Heart right ventricle (tissue), 16 donors: ENCODE measurements around the gene MAB21L4. TPM values are rescaled to one million over a fixed set of nuclear protein-coding genes. Genes with fewer than 3 reads are reported as not detected.

ENCODE experiments used
- ATAC-seq, 8 donors: fragments of 200-7000 bp; cut with Tn5 transposase; one replicate each; pipeline ENCODE4 v1.9.1; 2020; ENCODE audit warnings: mild to moderate bottlenecking in 8 of 8, moderate library complexity in 8 of 8, moderate number of reproducible peaks in 1 of 8
- DNase-seq, 2 donors: peaks; one replicate each; pipeline ENCODE4 v3.0.0-alpha.2; 2020
- H3K27ac ChIP-seq, 10 donors: fragments of 200-600 bp; sonication (generic) in 2 of 10; one replicate each; pipeline versions ENCODE4 v1.5.0 to v1.8.0; 2020 to 2022; ENCODE audit warnings: mild to moderate bottlenecking in 3 of 10
- H3K27me3 ChIP-seq, 7 donors: fragments of 200-600 bp; one replicate each; pipeline ENCODE4 v1.8.0; 2021 to 2022; ENCODE audit warnings: mild to moderate bottlenecking in 2 of 7
- H3K36me3 ChIP-seq, 9 donors: fragments of 200-600 bp; sonication (generic) in 1 of 9; one replicate each; pipeline versions ENCODE4 v1.5.0 to v1.8.0; 2020 to 2022; ENCODE audit warnings: mild to moderate bottlenecking in 2 of 9
- H3K4me1 ChIP-seq, 9 donors: fragments of 200-600 bp; sonication (generic) in 1 of 9; one replicate each; pipeline versions ENCODE4 v1.5.0 to v1.8.0; 2020 to 2022; ENCODE audit warnings: mild to moderate bottlenecking in 4 of 9
- H3K4me3 ChIP-seq, 10 donors: fragments of 200-600 bp; sonication (generic) in 2 of 10; one replicate each; pipeline versions ENCODE4 v1.5.0 to v1.8.0; 2020 to 2022; ENCODE audit warnings: mild to moderate bottlenecking in 7 of 10, moderate library complexity in 2 of 10
- H3K9me3 ChIP-seq, 11 donors: fragments of 200-600 bp in 10 of 11; sonication (generic) in 2 of 11; one replicate each; pipeline versions ENCODE4 v1.5.0 to v1.8.0; 2013 to 2022; ENCODE audit warnings: mild to moderate bottlenecking in 2 of 11, control low read depth in 1 of 11, moderate library complexity in 1 of 11
- CTCF ChIP-seq, 9 donors: fragments of 200-600 bp; sonication (generic) in 2 of 9; IDR thresholded peaks; one replicate each; pipeline versions ENCODE4 v1.5.0 to v1.8.0; 2021 to 2022; ENCODE audit warnings: antibody characterized with exemption in 9 of 9, mild to moderate bottlenecking in 5 of 9, moderate library complexity in 1 of 9
- WGBS, 2 donors: extraction: QIAGEN DNeasy Blood & Tissue Kit; methylation state at CpG; one replicate each; pipeline ENCODE4 v1.1.7; 2013; ENCODE audit warnings: inconsistent platforms in 1 of 2; 5-methylcytosine and 5-hydroxymethylcytosine counted together
- intact Hi-C, 10 donors: fragments of 100-400 bp; cut with DNase I; formaldehyde crosslinking; loops; one replicate each; pipeline versions ENCODE4 v1.11.1 to v1.14.2; 2022
- polyA plus RNA-seq, 2 donors: library from polyadenylated mRNA; stranded (reverse); fragments of 200-250 nt; gene quantifications; one replicate each; pipeline ENCODE4 v1.2.3, GENCODE V29; 2013
- total RNA-seq, 10 donors: library from RNA; stranded (reverse); fragmentation: NEBNext Ultra II Directional in 3 of 10; extraction: Animal tissue kit (Norgen Biotek cat#: 25700) in 3 of 10; gene quantifications; one replicate each; pipeline versions ENCODE4 v1.2.1 to v1.2.4, GENCODE V29; 2021 to 2023
- donor health status: Arrhythmogenic right ventricular cardiomyopathy.
- donor health status: ischemic (EF 13 %, LVEDD 7.1; RV severe dilation, severe dysfunction).
- donor health status: healthy with polysubstance abuse.
- donor health status: DM: no; HTN: yes; CAD: no.
- donor health status: DM: no; HTN: no; CAD: no.
- donor health status: ischemic (EF 25% LVEDD 6.9; RV normal size, moderate dysfunction).
- donor health status: ischemic (EF 25% LVEDD 5.7; RV mildly dilated, moderate dysfunction).
- donor health status: healthy.
- donor health status: DM: yes; HTN: yes; CAD: no.
- donor health status: Ischemic cardiomyopathy.
- donor health status: ischemic (EF 35%, LVEDD 5.7; RV mildly dilated, moderate dysfunction).
- donor health status: nonischemic (EF 11% LVEDD 7.7; RV severe dilation, severe dysfunction).
- donor health status: DM: yes; HTN: yes; CAD: no.
- donor health status: PGD.
- donor health status: ischemic (EF 29% LVEDD 5.4; RV normal size, mild dysfunction).
- donor health status: nonischemic (EF 23%, LVEDD 6.1; RV moderate dilation, normal function).

The MAB21L4 gene
- total and polyA plus RNA-seq, 12 donors: 0.06 to 0.32 (median 0.29) TPM; not detected in 9

DNA sequence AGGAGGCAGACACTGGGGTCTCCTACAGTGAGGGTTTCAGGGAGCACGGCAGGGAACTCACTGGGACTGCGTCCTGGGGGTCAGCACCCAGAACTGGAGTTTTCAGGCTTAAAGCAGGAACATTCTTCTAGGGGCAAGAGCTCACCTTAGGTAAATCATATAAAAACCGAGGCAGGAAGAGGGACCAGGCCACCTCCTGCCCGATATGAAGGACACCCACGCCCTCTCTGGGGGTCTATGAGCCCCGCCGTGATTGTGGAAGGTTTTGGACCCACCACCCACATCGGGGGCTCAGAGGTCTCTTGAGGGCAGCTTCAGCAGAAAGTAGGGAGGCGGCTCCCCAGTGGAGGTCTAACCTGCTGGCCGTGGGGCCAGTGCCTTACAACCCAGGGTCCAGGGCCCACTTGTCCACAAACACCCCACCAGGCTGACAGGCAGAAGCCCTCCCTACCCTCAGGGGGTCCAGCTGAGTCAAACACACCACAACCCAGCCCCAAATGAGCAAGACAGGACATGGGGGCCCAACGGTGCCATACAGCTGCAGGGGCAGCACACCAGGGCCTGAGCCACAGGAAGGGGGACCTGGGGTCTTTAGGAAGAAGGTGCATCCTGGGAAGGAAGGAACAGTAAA lies 35.5 kb upstream of the MAB21L4 start:
- no peak overlapping the region for H3K4me3 ChIP-seq
- 82 to 84% methylated on average over 11 of the region's 11 CpGs for WGBS, 2 donors
- ATAC-seq (no peak), DNase-seq (no peak)
- H3K4me1 ChIP-seq: peaks cover 0 to 4% (median 0%) of the 10 kb centered on the region in 9 donors
- TF ChIP-seq CTCF (IDR thresholded peaks at IDR 0.05): no peak
- H3K27me3 ChIP-seq: peaks cover 0 to 13% (median 0%) of the 10 kb centered on the region in 7 donors
- peaks cover 0 to 20% (median 0%) of the 10 kb centered on the region in 11 donors for H3K9me3 ChIP-seq
- no peak overlapping the region for H3K27ac ChIP-seq
- intact Hi-C loops: no loop called here
- no peaks in the 10 kb centered on the region for H3K36me3 ChIP-seq

DNA sequence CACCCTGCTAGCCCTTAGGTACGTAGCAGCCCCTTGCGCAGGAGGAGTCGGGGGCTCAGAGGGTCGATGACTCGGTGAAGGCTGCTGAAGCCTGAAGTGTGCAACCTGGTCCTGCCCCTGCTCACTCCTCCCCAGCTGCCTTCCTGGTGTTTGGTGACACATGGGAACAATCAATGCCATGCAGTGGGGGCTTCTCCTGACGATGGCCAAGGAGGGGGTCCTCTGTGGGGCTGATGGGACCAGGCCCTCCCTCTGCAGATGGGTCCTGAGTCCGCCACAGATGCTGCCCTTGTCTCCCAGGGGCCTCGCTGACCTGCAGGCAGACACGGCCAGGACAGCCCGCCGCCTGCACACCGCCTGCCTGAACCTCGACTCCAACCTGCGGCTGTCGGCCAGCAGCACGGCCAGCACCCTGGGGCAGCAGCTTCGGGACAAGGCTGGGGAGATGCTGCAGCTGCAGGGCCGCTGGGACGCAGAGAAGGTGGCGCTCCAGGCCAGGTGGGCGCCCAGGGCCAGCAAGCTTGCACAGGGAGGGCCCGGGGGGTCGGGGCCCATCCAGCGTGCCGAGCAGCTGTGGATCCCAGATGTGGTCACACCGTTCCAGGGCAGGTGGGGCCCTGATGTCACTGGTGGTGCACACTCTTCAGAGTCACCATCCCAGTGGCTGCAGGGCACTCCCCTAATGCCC lies 34.8 kb upstream of the MAB21L4 start:
- WGBS, 2 donors: 85 to 87% methylated on average over 25 to 26 of the region's 26 CpGs
- Histone ChIP-seq H3K4me3 (no peak overlapping the region), H3K27ac (no peak overlapping the region), H3K4me1 (peaks cover 0 to 6% (median 0%) of the 10 kb centered on the region in 9 donors), H3K27me3 (peaks cover 0 to 13% (median 0%) of the 10 kb centered on the region in 7 donors), H3K9me3 (peaks cover 0 to 19% (median 0%) of the 10 kb centered on the region in 11 donors), H3K36me3 (no peaks in the 10 kb centered on the region)
- TF ChIP-seq CTCF (IDR thresholded peaks at IDR 0.05): no peak
- intact Hi-C loops: no loop called here
- no peak for ATAC-seq
- DNase-seq: no peak

GRCh38 chr2:240930096-240930630 lies 34.2 kb upstream of the MAB21L4 start:
- Histone ChIP-seq H3K4me3 (no peak overlapping the region), H3K27me3 (peaks cover 0 to 13% (median 0%) of the 10 kb centered on the region in 7 donors), H3K36me3 (no peaks in the 10 kb centered on the region), H3K4me1 (peaks cover 0 to 6% (median 0%) of the 10 kb centered on the region in 9 donors), H3K9me3 (peaks cover 0 to 19% (median 0%) of the 10 kb centered on the region in 11 donors), H3K27ac (no peak overlapping the region)
- ATAC-seq: no peak
- intact Hi-C loops: no loop called here
- TF ChIP-seq CTCF (IDR thresholded peaks at IDR 0.05): no peak
- DNase-seq: no peak
- WGBS, 2 donors: 84 to 87% methylated on average over 11 to 12 of the region's 12 CpGs

DNA sequence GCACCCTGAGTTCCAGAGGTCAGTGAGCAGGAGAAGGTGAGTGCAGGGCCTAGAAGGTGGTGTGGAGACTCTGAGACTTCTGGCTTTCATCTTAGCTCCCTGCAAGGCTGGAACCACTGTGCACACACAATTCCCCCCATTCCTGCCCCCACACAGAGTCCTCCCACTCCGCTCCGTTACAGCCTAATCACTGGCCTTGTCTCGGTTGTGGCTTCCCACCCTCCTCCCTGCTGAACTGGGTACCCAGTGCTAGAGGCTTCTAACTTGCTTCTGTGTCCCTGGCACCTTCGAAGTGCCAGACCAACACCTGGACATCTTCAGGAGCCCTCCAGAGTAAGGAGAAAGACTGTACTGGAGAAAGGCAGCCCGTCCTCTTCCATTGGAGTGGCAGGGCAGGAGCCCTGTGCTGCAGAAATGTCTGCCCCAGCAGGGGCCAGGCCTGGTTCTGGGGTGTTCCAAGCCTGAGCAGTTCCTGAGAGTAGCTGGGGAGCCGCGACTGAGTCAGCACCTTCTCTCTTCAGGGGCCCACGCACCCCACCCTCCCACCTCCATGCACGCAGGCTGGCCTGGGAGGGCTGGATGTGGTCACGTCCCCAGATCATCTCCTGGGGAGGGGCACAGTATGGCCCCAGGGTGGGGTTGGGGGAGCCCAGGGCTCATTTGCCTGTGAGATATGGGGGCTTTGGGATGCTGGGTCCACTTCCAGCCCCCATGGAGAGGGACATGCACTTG lies 33.6 kb upstream of the MAB21L4 start:
- WGBS, 2 donors: 75 to 80% methylated on average over 10 of the region's 10 CpGs
- no peaks in the 10 kb centered on the region for H3K36me3 ChIP-seq
- ATAC-seq (no peak), DNase-seq (no peak)
- no peak overlapping the region for H3K4me3 ChIP-seq
- H3K27ac ChIP-seq: no peak overlapping the region
- intact Hi-C loops: no loop called here
- H3K27me3 ChIP-seq: peaks cover 0 to 13% (median 0%) of the 10 kb centered on the region in 7 donors
- peaks cover 0 to 19% (median 0%) of the 10 kb centered on the region in 11 donors for H3K9me3 ChIP-seq
- H3K4me1 ChIP-seq: peaks cover 0 to 6% (median 0%) of the 10 kb centered on the region in 9 donors
- TF ChIP-seq CTCF (IDR thresholded peaks at IDR 0.05): no peak
